ENCODE measurements around the gene COA3. TPM values are rescaled to one million over a fixed set of nuclear protein-coding genes. Genes with fewer than 3 reads are reported as not detected.

The COA3 gene
- total RNA-seq, 6 experiments from 2014 or later, result 52.8 to 67.3 (median 61.1) TPM

- peaks cover 21% of the 10 kb centered on the region for H3K36me3 Mint-ChIP-seq (ENCODE audit: low read depth)
- H3K4me1 Mint-ChIP-seq (ENCODE audit: low read depth), result peaks cover 14% of the 10 kb centered on the region
- no peak overlapping the region for H3K4me3 Mint-ChIP-seq
- DNase-seq, result no peak
- no peak overlapping the region for H3K27ac Mint-ChIP-seq
- no peaks in the 10 kb centered on the region; the same call in 1 of the 2 replicates for H3K27me3 Mint-ChIP-seq (ENCODE audit: insufficient read depth)
- no peaks in the 10 kb centered on the region for H3K9me3 Mint-ChIP-seq
- TF ChIP-seq, protein P1, sequence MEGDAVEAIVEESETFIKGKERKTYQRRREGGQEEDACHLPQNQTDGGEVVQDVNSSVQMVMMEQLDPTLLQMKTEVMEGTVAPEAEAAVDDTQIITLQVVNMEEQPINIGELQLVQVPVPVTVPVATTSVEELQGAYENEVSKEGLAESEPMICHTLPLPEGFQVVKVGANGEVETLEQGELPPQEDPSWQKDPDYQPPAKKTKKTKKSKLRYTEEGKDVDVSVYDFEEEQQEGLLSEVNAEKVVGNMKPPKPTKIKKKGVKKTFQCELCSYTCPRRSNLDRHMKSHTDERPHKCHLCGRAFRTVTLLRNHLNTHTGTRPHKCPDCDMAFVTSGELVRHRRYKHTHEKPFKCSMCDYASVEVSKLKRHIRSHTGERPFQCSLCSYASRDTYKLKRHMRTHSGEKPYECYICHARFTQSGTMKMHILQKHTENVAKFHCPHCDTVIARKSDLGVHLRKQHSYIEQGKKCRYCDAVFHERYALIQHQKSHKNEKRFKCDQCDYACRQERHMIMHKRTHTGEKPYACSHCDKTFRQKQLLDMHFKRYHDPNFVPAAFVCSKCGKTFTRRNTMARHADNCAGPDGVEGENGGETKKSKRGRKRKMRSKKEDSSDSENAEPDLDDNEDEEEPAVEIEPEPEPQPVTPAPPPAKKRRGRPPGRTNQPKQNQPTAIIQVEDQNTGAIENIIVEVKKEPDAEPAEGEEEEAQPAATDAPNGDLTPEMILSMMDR (IDR thresholded peaks at IDR 0.05), result no peak
These were observed 47.0 kb upstream of the COA3 start for GRCh38 chr17:42845556-42845917.

DNA sequence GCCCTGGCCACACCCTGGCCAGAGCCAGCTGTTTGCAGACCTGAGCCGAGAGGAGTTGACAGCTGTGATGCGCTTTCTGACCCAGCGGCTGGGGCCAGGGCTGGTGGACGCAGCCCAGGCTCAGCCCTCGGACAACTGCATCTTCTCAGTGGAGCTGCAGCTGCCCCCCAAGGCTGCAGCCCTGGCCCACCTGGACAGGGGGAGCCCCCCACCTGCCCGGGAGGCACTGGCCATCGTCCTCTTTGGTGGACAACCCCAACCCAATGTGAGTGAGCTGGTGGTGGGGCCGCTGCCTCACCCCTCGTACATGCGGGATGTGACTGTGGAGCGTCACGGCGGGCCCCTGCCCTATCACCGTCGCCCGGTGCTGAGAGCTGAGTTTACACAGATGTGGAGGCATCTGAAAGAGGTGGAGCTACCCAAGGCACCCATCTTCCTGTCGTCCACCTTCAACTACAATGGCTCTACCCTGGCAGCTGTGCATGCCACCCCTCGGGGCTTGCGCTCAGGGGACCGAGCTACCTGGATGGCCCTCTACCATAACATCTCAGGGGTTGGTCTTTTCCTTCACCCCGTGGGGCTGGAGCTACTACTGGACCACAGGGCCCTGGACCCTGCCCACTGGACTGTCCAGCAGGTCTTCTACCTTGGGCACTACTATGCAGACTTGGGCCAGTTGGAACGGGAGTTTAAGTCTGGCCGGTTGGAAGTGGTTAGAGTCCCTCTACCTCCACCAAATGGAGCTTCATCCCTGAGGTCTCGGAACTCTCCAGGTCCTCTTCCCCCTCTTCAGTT, 46.5 kb upstream of the COA3 start:
- H3K27ac Mint-ChIP-seq, result no peak overlapping the region
- no peak for DNase-seq
- H3K27me3 Mint-ChIP-seq (ENCODE audit: insufficient read depth), result no peaks in the 10 kb centered on the region; the same call in 1 of the 2 replicates
- peaks cover 21% of the 10 kb centered on the region for H3K36me3 Mint-ChIP-seq (ENCODE audit: low read depth)
- H3K9me3 Mint-ChIP-seq, result no peaks in the 10 kb centered on the region
- peaks cover 14% of the 10 kb centered on the region for H3K4me1 Mint-ChIP-seq (ENCODE audit: low read depth)
- H3K4me3 Mint-ChIP-seq, result no peak overlapping the region
- TF ChIP-seq, protein P1 (IDR thresholded peaks at IDR 0.05), result no peak

GRCh38 chr17:42844271-42844670, 45.8 kb upstream of the COA3 start, which contains the start of gene AOC2:
TSS of gene AOC2 (plus strand) at chr17:42844580. CDS start at chr17:42844627, 47 bp downstream.
- DNase-seq, result no peak
- no peaks in the 10 kb centered on the region; the same call in 1 of the 2 replicates for H3K27me3 Mint-ChIP-seq (ENCODE audit: insufficient read depth)
- H3K4me1 Mint-ChIP-seq (ENCODE audit: low read depth), result peaks cover 14% of the 10 kb centered on the region
- peaks cover 24% of the 10 kb centered on the region for H3K36me3 Mint-ChIP-seq (ENCODE audit: low read depth)
- H3K27ac Mint-ChIP-seq, result no peak within 1 kb of the TSS
- no peak within 1 kb of the TSS for H3K4me3 Mint-ChIP-seq
- H3K9me3 Mint-ChIP-seq, result no peaks in the 10 kb centered on the region
- TF ChIP-seq, protein P1 (IDR thresholded peaks at IDR 0.05), result no peak

DNA sequence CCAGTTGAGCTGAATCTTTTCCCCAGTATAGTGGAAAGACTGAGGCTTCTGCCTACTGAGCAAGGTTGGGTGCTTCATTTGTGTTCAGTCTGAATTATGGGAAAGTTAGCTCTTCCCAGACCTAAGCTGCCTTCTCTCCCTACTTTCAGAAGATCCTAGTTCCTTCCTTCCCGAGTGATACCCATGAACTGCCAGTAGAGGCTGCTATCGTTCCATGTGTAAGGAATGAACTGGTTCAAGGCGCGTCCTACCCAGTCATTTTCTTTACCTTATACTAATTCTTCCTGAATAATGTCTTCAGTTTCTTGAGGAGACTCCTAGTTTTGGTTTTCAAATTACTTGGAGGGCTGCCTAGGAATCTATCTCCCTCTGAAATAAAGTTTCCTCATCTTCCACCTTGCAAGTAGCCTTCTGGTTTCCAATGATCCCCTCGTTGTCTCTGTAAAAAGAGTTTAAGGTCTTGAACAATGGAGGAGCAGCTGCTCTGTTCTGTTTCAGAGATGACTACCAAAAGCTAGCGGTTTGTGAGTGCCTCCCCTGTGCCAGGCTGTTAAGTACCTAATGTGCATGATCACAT, 44.9 kb upstream of the COA3 start:
- Mint-ChIP-seq H3K4me1 (ENCODE audit: low read depth) (peaks cover 14% of the 10 kb centered on the region), H3K9me3 (no peaks in the 10 kb centered on the region), H3K27ac (peak overlapping the region; percentile 42; the same call in 1 of the 2 replicates), H3K4me3 (no peak overlapping the region), H3K27me3 (ENCODE audit: insufficient read depth) (no peaks in the 10 kb centered on the region; the same call in 1 of the 2 replicates), H3K36me3 (ENCODE audit: low read depth) (peaks cover 32% of the 10 kb centered on the region)
- DNase-seq, result peak; percentile 64
- TF ChIP-seq, protein P1 (IDR thresholded peaks at IDR 0.05), result peak; percentile 91

DNA sequence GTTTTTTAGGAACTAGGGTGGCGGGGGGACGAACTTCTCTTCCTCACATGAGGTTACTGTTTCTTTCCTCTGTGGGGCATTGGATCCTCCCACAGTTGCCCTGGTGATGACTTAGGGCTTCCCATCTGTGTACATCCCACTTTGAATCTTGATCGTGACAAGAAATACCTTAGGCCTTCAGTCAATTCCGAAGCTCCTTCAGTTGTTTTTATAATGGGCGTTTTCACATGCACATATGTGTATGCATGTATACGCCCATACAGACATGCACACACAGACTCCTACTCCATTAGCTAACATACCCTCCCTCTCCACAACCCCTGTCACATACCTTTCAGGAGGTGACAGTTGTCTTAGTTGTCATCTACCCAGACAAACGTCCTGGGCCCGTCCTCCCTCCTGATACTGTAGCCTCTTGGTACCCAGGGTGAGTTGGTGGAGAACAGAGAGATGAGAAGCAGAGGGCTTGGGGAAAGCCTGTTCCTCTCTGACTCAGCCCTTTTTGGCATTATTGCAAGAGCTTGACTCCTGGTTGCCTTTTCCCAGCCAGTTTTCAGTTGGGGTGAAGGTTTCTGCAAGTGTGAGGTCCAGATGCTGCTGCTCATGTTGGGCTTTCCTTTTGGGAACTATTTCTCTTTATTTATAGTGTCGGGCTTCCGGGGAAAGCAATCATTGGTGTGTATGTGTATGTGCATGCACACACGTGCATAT, 43.6 kb upstream of the COA3 start:
- Mint-ChIP-seq H3K9me3 (no peaks in the 10 kb centered on the region), H3K27me3 (ENCODE audit: insufficient read depth) (peaks cover 2% of the 10 kb centered on the region), H3K4me3 (no peak overlapping the region), H3K4me1 (ENCODE audit: low read depth) (peaks cover 14% of the 10 kb centered on the region), H3K27ac (0 out of 2 replicates have a peak overlapping the region, but pooled peaks have one; percentile 42), H3K36me3 (ENCODE audit: low read depth) (peaks cover 38% of the 10 kb centered on the region)
- no peak for DNase-seq
- TF ChIP-seq, protein P1 (IDR thresholded peaks at IDR 0.05), result no peak

All from HFFc6 (cell line).